ENCODE data around the gene GPR17. TPM values are rescaled to one million over a fixed set of nuclear protein-coding genes. Genes with fewer than 3 reads are reported as not detected.

The GPR17 gene
- total and polyA plus RNA-seq, 2 experiments from 2014 or later, result not detected

GRCh38 chr2:127619203-127619590, 26.8 kb upstream of the GPR17 start:
- H3K27me3 Mint-ChIP-seq (ENCODE audit: insufficient read depth, low read depth, poor library complexity), result peaks cover 2% of the 10 kb centered on the region
- no peak for TF ChIP-seq ZNF462 (CRISPR knock-in tag; IDR thresholded peaks at IDR 0.05)
- TF ChIP-seq REST (IDR thresholded peaks at IDR 0.05; ENCODE audit: unreplicated experiment), result no peak
- TF ChIP-seq CREB1 (CRISPR knock-in tag; IDR thresholded peaks at IDR 0.05; ENCODE audit: low read depth), result no peak
- TF ChIP-seq JUNB (IDR thresholded peaks at IDR 0.05; ENCODE audit: unreplicated experiment), result no peak
- no peak for TF ChIP-seq STAT1 (IDR thresholded peaks at IDR 0.05; ENCODE audit: unreplicated experiment)
- TF ChIP-seq ZNF331 (CRISPR knock-in tag; IDR thresholded peaks at IDR 0.05; ENCODE audit: low read depth), result no peak
- no peak for TF ChIP-seq CTCF (conservative IDR thresholded peaks at IDR 0.05; ENCODE audit: low read depth in 2 of 2)
- no peak for TF ChIP-seq EZH2phosphoT487 (IDR thresholded peaks at IDR 0.05; ENCODE audit: unreplicated experiment)
- TF ChIP-seq EZH2 (IDR thresholded peaks at IDR 0.05; ENCODE audit: low read depth, unreplicated experiment), result no peak
- no peak for TF ChIP-seq NANOG (IDR thresholded peaks at IDR 0.05; ENCODE audit: borderline replicate concordance)
- no peak for TF ChIP-seq POLR2AphosphoS5 (IDR thresholded peaks at IDR 0.05; ENCODE audit: low read depth)
- no peak for TF ChIP-seq ETS1 (IDR thresholded peaks at IDR 0.05)
- no peak for TF ChIP-seq ZNF114 (CRISPR knock-in tag; IDR thresholded peaks at IDR 0.05)
- Histone ChIP-seq H4K20me1 (replicated peaks; ENCODE audit: insufficient read depth) (no peaks in the 10 kb centered on the region), H3K27ac (ENCODE audit: low read depth) (no peak overlapping the region), H3K4me3 (no peak overlapping the region), H3K4me1 (ENCODE audit: insufficient read depth) (no peaks in the 10 kb centered on the region), H3F3A (replicated peaks; ENCODE audit: low read depth) (no peaks in the 10 kb centered on the region), H3K9me2 (ENCODE audit: insufficient read depth) (no peaks in the 10 kb centered on the region), H3K79me2 (replicated peaks; ENCODE audit: insufficient read depth) (no peaks in the 10 kb centered on the region), H3K36me3 (ENCODE audit: insufficient read depth) (no peaks in the 10 kb centered on the region), H3K4me2 (no peak overlapping the region), H3K27me3 (ENCODE audit: insufficient read depth) (no peaks in the 10 kb centered on the region), H2AFZ (no peak overlapping the region)
- H3K27ac Mint-ChIP-seq, result no peak overlapping the region
- no peaks in the 10 kb centered on the region; the same call in 2 of the 3 replicates for H3K9me3 Mint-ChIP-seq
- no peak overlapping the region for H3K4me3 Mint-ChIP-seq
- no peak for ATAC-seq
- H3K4me1 Mint-ChIP-seq, result no peaks in the 10 kb centered on the region
- no peaks in the 10 kb centered on the region for H3K36me3 Mint-ChIP-seq (ENCODE audit: low read depth)
- DNase-seq (ENCODE audit: low spot score), result no peak

All from GM23338 (cell line).